BJ (cell line): Measurements from ENCODE around the gene RPL28. TPM values are rescaled to one million over a fixed set of nuclear protein-coding genes. Genes with fewer than 3 reads are reported as not detected.
A peak's percentile ranks its signal among the peaks of the same experiment; 100 is the strongest.

Experiments used
- CTCF ChIA-PET: fragments of 350-600 bp; formaldehyde crosslinking; extraction: SDS; loops from one replicate; lab custom pipeline; 2021; ENCODE audit warnings: antibody characterized with exemption, inconsistent platforms; lab: Yijun Ruan, JAX
- POLR2A ChIA-PET: fragments of 300-600 bp; sonication (Branson Sonifier 250); formaldehyde crosslinking; extraction: SDS; loops from one replicate; lab custom pipeline; 2021; ENCODE audit warnings: antibody characterized with exemption; lab: Charles Lee
- DNase-seq: peaks from one replicate; pipeline ENCODE4 v3.0.0-alpha.2; 2011; ENCODE audit warnings: low read depth
- H3K27me3 ChIP-seq: 2 replicates; pipeline ENCODE4 v1.6.0; 2011; ENCODE audit warnings: low read length; ENCODE audit not compliant: control insufficient read depth, insufficient read depth
- H3K36me3 ChIP-seq: 2 replicates; pipeline ENCODE4 v1.5.1; 2011; ENCODE audit warnings: low read length; ENCODE audit not compliant: control insufficient read depth, insufficient read depth
- H3K4me3 ChIP-seq: 2 replicates; pipeline ENCODE4 v1.5.1; 2011; ENCODE audit warnings: low read depth, mild to moderate bottlenecking, control low read depth, low read length
- polyA minus RNA-seq: library from RNA; depleted of rRNA, polyadenylated mRNA; stranded (reverse); fragments of >200 nt; gene quantifications from 2 replicates; pipeline ENCODE4 v1.2.3, GENCODE V29; 2011; rRNA and poly(A)+ RNA removed
- polyA plus RNA-seq: library from polyadenylated mRNA; depleted of rRNA; stranded (reverse); fragments of >200 nt; gene quantifications from 2 replicates; pipeline ENCODE4 v1.2.3, GENCODE V29; 2011; rRNA removed
- TF ChIP-seq, protein P1 (sequence below): IDR thresholded peaks from 2 replicates; pipeline ENCODE4 v1.5.1; 2011; ENCODE audit warnings: low read depth, mild to moderate bottlenecking, control low read depth, inconsistent platforms, low read length, moderate library complexity; ENCODE audit not compliant: insufficient read depth

The RPL28 gene
- polyA plus RNA-seq = 485 and 838 TPM in 2 replicates
- polyA minus RNA-seq = 1,758 and 1,906 TPM in 2 replicates

DNA sequence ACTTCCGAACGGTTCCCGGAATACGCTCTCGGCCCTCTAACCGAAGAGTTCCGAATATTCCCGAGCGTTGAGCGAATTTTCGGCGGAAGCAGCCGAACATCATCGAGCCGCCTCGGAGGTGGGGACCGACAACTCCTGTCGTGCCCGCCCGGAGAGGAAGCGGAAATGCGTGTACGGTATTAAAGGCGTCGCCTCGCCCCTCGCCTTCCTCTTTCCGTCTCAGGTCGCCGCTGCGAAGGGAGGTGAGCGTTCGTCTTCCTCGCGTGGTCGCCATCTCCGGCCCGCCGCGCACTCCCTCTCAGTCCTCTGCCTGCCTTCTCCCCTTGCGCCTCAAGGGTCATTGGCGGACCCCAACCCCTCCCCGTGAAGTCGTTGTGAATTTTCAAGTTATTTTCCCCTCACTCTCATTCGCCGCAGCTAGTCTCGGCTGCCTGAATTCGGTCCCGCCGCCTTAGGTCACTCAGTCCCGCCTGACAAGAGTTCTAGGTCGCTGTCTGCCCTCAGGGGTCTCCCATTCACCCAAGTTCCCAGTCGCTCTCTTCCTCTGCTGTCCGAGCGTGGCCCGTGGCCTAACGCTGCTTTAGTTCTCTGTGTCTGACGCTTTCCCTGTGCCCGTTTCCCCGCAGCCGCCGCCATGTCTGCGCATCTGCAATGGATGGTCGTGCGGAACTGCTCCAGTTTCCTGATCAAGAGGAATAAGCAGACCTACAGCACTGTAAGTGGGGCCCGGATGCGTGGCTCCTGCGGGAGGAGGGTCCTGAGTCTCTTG is at the start of gene RPL28:
TSS of gene RPL28 (plus strand) at position 209 of the 769 bp plus-strand sequence. CDS start at position 635, 426 bp downstream.
- TF ChIP-seq, protein P1, sequence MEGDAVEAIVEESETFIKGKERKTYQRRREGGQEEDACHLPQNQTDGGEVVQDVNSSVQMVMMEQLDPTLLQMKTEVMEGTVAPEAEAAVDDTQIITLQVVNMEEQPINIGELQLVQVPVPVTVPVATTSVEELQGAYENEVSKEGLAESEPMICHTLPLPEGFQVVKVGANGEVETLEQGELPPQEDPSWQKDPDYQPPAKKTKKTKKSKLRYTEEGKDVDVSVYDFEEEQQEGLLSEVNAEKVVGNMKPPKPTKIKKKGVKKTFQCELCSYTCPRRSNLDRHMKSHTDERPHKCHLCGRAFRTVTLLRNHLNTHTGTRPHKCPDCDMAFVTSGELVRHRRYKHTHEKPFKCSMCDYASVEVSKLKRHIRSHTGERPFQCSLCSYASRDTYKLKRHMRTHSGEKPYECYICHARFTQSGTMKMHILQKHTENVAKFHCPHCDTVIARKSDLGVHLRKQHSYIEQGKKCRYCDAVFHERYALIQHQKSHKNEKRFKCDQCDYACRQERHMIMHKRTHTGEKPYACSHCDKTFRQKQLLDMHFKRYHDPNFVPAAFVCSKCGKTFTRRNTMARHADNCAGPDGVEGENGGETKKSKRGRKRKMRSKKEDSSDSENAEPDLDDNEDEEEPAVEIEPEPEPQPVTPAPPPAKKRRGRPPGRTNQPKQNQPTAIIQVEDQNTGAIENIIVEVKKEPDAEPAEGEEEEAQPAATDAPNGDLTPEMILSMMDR = no peak
- peak; percentile 89 for DNase-seq
- Histone ChIP-seq H3K27me3 (no peaks in the 10 kb centered on the region), H3K4me3 (peak within 1 kb of the TSS; percentile 94), H3K36me3 (peaks cover 38% of the 10 kb centered on the region)
- POLR2A ChIA-PET = no interaction called here
- CTCF ChIA-PET = no interaction called here

DNA sequence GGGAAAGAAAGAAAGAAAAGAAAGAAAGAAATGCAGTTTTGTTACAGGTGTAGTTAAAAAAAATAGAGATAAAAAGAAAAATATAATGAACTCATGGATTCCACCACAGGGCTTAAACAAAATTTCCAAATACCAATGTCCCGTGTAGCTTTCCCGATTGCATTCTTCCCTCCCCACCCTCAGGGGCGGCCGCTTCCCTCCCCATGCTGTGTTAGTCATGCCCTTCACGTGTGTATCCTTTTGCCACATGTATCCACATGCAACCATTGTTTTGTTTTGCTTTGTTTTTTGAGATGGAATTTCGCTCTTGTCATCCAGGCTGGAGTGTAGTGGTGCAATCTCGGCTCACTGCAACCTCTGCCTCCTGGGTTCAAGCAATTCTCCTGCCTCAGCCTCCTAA is 49.6 kb upstream of the RPL28 start:
- Histone ChIP-seq H3K36me3 (no peaks in the 10 kb centered on the region), H3K27me3 (no peaks in the 10 kb centered on the region; the same call in 1 of the 2 replicates), H3K4me3 (no peak overlapping the region)
- ChIA-PET POLR2A (no interaction called here), CTCF (interaction anchor here (4.7 kb wide), 1 partner anchor 34 kb away, joined by 27 read pairs; no protein-coding TSS in a partner anchor)
- TF ChIP-seq, protein P1 = no peak
- no peak for DNase-seq

DNA sequence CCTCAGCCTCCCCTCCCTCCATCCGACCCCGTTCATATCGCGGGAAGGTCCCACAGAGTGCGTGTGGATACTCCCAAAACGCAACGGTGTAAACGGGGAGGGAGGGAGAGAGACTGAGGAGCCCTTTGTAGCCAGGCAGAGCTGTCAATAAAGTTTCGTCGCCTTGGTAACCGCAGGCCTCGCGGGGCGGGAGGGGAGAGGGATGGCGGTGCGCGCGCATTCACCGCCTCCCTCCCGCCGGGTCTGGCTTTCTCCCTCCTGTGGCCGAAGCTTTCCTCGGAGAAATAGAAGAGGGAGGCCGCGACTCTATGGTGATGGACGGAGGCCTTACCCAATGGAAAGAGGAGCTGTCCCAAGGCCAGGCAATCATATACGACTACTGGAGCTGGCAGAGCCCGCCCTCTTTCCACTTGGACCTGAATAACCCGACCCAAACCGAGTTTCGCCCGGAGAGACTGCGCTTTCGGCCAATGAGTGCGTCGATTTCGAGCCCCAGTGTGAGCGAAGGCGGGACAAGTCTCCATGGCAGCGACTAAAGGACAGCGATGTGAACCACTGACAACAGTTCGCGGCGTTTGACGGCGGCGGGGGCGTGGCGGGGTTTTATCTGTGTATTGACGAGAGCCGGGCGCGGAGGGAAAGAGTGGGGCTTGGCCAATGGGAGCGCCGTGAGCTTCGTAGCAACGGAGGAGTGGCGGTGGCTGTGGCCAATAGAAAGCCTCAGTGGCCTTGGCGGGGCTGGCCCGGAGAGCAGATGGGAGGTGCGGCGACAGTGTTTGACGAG is 46.4 kb upstream of the RPL28 start, which contains the start of gene KMT5C:
TSS of gene KMT5C (plus strand) at position 772 of the 784 bp plus-strand sequence. CDS start 2,061 bp downstream, outside the sequence.
- DNase-seq = peak; percentile 100
- peak within 1 kb of the TSS; percentile 74 for H3K4me3 ChIP-seq
- POLR2A ChIA-PET = interaction anchor here (0.5 to 1.8 kb wide), 8 partner anchors 27 to 132 kb away, joined by 3 to 7 read pairs (median 6); partner anchors contain the start of genes IL11, PPP6R1, TMEM238 and UBE2S
- TF ChIP-seq, protein P1 = peak; percentile 56
- H3K27me3 ChIP-seq = no peaks in the 10 kb centered on the region; the same call in 1 of the 2 replicates
- H3K36me3 ChIP-seq = peaks cover 15% of the 10 kb centered on the region
- CTCF ChIA-PET = interaction anchor here (0.6 to 4.7 kb wide), 7 partner anchors 20 to 77 kb away, joined by 3 to 27 read pairs (median 4); partner anchors contain the start of gene TMEM238

DNA sequence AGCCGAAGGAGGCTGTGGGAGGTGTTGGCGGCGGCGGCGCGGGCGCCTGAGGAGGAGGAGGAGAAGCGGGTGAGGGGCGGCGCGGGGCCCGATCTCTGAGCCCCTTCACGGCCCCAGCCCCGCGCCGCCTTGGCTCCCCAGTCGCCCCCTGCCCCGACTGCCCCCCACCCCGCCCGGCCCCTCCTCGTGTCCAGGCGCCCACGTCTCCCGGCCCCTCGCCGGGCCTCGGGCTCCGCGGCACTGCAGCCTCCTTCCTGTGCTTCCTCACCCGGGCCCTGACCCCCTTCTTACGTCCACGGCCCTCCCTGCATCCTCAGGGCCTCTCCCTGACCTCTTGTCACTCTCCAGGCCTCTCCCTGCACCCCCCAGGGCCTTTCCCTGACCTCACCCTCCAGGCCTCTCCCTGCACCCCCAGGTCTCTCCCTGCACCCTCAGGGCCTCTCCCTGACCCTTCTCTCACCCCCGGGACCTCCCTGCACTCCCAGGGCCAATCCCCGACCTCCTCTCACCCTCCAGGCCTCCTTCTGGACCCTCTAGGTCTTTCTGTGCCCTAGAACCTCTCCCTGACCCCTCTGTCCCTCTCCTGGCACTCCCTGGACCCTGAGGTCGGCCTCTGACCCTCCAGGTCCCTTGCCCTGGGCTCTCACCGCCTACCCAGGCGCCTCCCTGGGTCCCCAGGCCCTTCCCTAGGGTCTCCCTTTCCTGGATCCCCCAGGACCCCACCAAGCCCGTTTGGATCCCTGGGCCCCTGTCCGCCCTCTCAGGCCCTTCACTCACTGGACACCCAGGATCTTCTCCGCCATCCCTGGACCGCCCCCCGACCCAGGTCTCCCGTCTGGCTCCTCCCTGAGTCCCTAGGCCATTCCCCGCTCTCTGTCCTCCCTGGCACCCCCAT is 45.6 kb upstream of the RPL28 start:
- no peak for DNase-seq
- ChIA-PET POLR2A (interaction anchor here (0.9 to 1.8 kb wide), 4 partner anchors 26 to 67 kb away, joined by 3 to 6 read pairs (median 6); partner anchors contain the start of genes IL11 and TMEM238), CTCF (interaction anchor here (0.7 to 4.7 kb wide), 7 partner anchors 15 to 46 kb away, joined by 3 to 27 read pairs (median 4); partner anchors contain the start of genes TMEM150B and TMEM238)
- peaks cover 15% of the 10 kb centered on the region for H3K36me3 ChIP-seq
- H3K4me3 ChIP-seq = peak overlapping the region; percentile 74
- TF ChIP-seq, protein P1 = no peak
- H3K27me3 ChIP-seq = no peaks in the 10 kb centered on the region; the same call in 1 of the 2 replicates
